Measurements from ENCODE around the gene DLL1.

DLL1 gene

DNA sequence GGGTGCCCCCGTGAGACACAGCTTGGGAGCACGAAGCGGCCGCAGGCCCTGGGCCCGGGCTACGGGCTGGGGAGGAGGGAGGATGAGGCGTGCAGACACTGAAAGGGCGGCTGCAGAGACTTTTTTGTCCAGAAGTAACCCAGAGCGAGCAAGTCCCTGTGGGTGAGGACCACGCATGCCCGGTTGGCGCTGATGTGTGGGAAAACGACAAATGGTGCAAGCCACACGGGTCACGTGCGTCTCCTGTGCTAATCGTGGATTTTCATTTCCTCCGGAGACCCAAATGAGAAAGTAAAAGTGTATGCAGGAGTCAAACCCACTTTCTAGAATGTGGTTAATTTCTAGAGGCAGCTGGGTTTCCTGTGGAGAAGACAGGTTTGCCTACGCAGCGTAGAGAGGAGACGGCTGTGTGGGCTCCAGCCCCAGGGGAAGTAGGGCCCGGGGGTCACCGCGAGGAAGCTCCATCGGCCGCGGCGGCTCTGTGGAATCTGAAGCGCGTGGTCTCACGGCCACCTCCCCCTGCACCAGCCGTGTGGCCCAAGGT lies 19.0 kb downstream of the DLL1 start:
- Histone ChIP-seq H4K20me1 (ENCODE audit: insufficient read depth, low read length) (no peaks in the 10 kb centered on the region), H3K4me1 (ENCODE audit: low read length) (no peaks in the 10 kb centered on the region), H3K4me2 (ENCODE audit: low read depth, low read length) (peak overlapping the region; percentile 29; the same call in 1 of the 2 replicates), H3K79me2 (ENCODE audit: low read length) (no peaks in the 10 kb centered on the region), H3K4me3 (ENCODE audit: low read length) (no peak overlapping the region), H3K9ac (ENCODE audit: low read length) (no peak overlapping the region), H2AFZ (ENCODE audit: low read length) (no peak overlapping the region), H3K27me3 (replicated peaks; ENCODE audit: insufficient read depth, low read length) (peaks cover 66% of the 10 kb centered on the region), H3K27ac (ENCODE audit: low read length) (no peak overlapping the region), H3K9me3 (replicated peaks; ENCODE audit: insufficient read depth, low read length) (no peaks in the 10 kb centered on the region), H3K36me3 (replicated peaks; ENCODE audit: insufficient read depth, low read length) (no peaks in the 10 kb centered on the region), H3K9me2 (replicated peaks; ENCODE audit: insufficient read depth, low read length) (no peaks in the 10 kb centered on the region), H3F3A (ENCODE audit: insufficient read depth, low read length) (no peaks in the 10 kb centered on the region)
- peak; percentile 61 for DNase-seq
- TF ChIP-seq EZH2phosphoT487 (IDR thresholded peaks at IDR 0.05; ENCODE audit: low read length), result no peak
- TF ChIP-seq, protein P1, sequence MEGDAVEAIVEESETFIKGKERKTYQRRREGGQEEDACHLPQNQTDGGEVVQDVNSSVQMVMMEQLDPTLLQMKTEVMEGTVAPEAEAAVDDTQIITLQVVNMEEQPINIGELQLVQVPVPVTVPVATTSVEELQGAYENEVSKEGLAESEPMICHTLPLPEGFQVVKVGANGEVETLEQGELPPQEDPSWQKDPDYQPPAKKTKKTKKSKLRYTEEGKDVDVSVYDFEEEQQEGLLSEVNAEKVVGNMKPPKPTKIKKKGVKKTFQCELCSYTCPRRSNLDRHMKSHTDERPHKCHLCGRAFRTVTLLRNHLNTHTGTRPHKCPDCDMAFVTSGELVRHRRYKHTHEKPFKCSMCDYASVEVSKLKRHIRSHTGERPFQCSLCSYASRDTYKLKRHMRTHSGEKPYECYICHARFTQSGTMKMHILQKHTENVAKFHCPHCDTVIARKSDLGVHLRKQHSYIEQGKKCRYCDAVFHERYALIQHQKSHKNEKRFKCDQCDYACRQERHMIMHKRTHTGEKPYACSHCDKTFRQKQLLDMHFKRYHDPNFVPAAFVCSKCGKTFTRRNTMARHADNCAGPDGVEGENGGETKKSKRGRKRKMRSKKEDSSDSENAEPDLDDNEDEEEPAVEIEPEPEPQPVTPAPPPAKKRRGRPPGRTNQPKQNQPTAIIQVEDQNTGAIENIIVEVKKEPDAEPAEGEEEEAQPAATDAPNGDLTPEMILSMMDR (IDR thresholded peaks at IDR 0.05; ENCODE audit: low read length), result no peak
- no peak for TF ChIP-seq EZH2 (optimal IDR thresholded peaks at IDR 0.05; ENCODE audit: low read depth, low read length)

DNA sequence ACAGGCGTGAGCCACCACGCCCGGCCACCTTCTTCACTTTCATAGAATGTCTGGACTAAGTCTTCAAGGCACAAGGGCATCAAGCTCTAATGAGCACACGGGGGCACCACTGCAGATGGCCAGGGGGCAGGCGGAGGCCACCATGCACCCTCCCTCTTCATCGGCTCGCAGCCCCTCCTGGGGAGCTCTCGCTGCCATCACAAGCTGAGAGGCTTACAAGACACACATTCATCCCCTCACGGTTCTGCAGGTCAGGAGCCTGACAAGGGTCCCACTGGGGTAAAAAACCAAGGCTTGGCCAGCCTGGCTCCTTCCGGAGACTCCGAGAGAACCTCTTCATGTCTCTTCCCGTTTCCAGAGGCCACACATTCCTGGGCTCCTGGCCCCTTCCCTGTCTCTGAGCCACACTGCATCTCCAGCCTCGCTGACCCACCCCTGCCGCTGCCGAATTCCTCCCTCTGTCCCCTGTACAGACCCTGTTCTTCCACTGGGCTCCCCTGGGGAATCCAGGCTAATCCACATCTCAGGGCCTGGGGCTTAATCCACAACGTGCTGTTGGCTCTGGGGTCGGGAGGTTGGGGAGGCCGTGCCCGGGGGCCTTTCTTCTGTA lies 19.8 kb downstream of the DLL1 start:
- Histone ChIP-seq H4K20me1 (ENCODE audit: insufficient read depth, low read length) (no peaks in the 10 kb centered on the region), H3K4me2 (ENCODE audit: low read depth, low read length) (no peak overlapping the region), H3K9ac (ENCODE audit: low read length) (no peak overlapping the region), H3F3A (ENCODE audit: insufficient read depth, low read length) (no peaks in the 10 kb centered on the region), H3K9me2 (replicated peaks; ENCODE audit: insufficient read depth, low read length) (no peaks in the 10 kb centered on the region), H3K79me2 (ENCODE audit: low read length) (no peaks in the 10 kb centered on the region), H3K4me3 (ENCODE audit: low read length) (no peak overlapping the region), H2AFZ (ENCODE audit: low read length) (no peak overlapping the region), H3K4me1 (ENCODE audit: low read length) (no peaks in the 10 kb centered on the region), H3K27ac (ENCODE audit: low read length) (no peak overlapping the region), H3K36me3 (replicated peaks; ENCODE audit: insufficient read depth, low read length) (no peaks in the 10 kb centered on the region), H3K9me3 (replicated peaks; ENCODE audit: insufficient read depth, low read length) (no peaks in the 10 kb centered on the region), H3K27me3 (replicated peaks; ENCODE audit: insufficient read depth, low read length) (peaks cover 58% of the 10 kb centered on the region)
- TF ChIP-seq, protein P1 (IDR thresholded peaks at IDR 0.05; ENCODE audit: low read length), result no peak
- no peak for TF ChIP-seq EZH2 (optimal IDR thresholded peaks at IDR 0.05; ENCODE audit: low read depth, low read length)
- TF ChIP-seq EZH2phosphoT487 (IDR thresholded peaks at IDR 0.05; ENCODE audit: low read length), result no peak
- no peak for DNase-seq

DNA sequence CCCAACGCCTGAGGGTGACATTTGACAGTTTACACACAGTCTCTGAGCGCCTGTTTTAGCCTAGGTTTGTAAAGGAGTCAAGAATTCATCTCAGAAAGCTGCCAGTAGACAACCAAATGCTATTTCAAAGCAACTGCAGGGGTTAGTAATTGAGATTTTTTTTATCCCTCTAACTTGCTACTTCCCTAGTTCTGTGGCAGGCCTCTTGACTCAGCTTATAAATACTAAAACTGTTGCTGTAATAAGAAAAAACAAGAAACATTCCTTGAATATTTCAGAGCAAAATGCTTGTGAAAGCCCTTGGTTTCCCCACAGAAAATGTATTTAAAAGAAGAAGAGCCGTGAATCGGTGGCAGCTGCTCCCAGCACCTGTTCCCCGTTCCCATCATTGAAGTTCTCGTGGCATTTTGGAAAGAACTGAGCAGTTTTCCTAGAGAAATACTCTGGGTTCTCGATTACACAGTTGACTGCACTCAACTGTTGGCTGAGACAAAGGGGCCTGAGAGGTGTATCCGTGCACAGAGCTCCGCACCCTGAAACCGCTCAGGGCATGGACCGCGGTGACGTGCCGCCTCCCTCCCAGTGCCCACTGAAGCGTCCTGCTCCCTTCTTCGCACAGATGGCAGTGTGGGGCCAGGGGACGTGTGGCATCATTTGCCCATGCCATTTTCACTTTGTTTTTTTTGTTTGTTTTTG lies 20.9 kb downstream of the DLL1 start:
- no peak overlapping the region for H3K9ac ChIP-seq (ENCODE audit: low read length)
- no peak overlapping the region for H3K4me2 ChIP-seq (ENCODE audit: low read depth, low read length)
- no peak overlapping the region for H2AFZ ChIP-seq (ENCODE audit: low read length)
- no peak overlapping the region for H3K27ac ChIP-seq (ENCODE audit: low read length)
- no peaks in the 10 kb centered on the region for H3K9me3 ChIP-seq (replicated peaks; ENCODE audit: insufficient read depth, low read length)
- H3K36me3 ChIP-seq (replicated peaks; ENCODE audit: insufficient read depth, low read length), result no peaks in the 10 kb centered on the region
- no peaks in the 10 kb centered on the region for H3K79me2 ChIP-seq (ENCODE audit: low read length)
- H3K4me1 ChIP-seq (ENCODE audit: low read length), result no peaks in the 10 kb centered on the region
- TF ChIP-seq, protein P1 (IDR thresholded peaks at IDR 0.05; ENCODE audit: low read length), result no peak
- TF ChIP-seq EZH2 (optimal IDR thresholded peaks at IDR 0.05; ENCODE audit: low read depth, low read length), result no peak
- no peak for TF ChIP-seq EZH2phosphoT487 (IDR thresholded peaks at IDR 0.05; ENCODE audit: low read length)
- no peaks in the 10 kb centered on the region for H3F3A ChIP-seq (ENCODE audit: insufficient read depth, low read length)
- H3K27me3 ChIP-seq (replicated peaks; ENCODE audit: insufficient read depth, low read length), result peaks cover 48% of the 10 kb centered on the region
- no peaks in the 10 kb centered on the region for H4K20me1 ChIP-seq (ENCODE audit: insufficient read depth, low read length)
- DNase-seq, result no peak
- H3K9me2 ChIP-seq (replicated peaks; ENCODE audit: insufficient read depth, low read length), result no peaks in the 10 kb centered on the region
- H3K4me3 ChIP-seq (ENCODE audit: low read length), result no peak overlapping the region

All from MM.1S (cell line).